HEK293 (cell line): ENCODE results near the gene FMNL1.

Experiments used
- CTCF ChIA-PET: fragments of 350-600 bp; formaldehyde crosslinking; extraction: SDS; loops from one replicate; lab custom pipeline; 2021; ENCODE audit warnings: antibody characterized with exemption; lab: Yijun Ruan, JAX
- POLR2A ChIA-PET: fragments of 300-600 bp; formaldehyde crosslinking; extraction: SDS; loops from one replicate; lab custom pipeline; 2020; ENCODE audit warnings: antibody characterized with exemption, inconsistent platforms; lab: Yijun Ruan, JAX
- H3K27ac ChIP-seq: fragments of 200-500 bp; sonication (Bioruptor generic); 2 replicates; pipeline ENCODE4 v1.5.1; 2014; ENCODE audit warnings: low read depth, low read length, control low read depth, inconsistent platforms; ENCODE audit errors: extremely low read depth
- H3K36me3 ChIP-seq, 2 experiments: fragments of 200-500 bp in 1 of 2; sonication (Bioruptor generic) in 1 of 2; 1 replicate in 1 of 2; 2 replicates in 1 of 2; pipeline ENCODE4 v1.5.1; 2014 to 2017; ENCODE audit warnings: inconsistent platforms in 2 of 2, low read length in 2 of 2; ENCODE audit not compliant: control insufficient read depth in 2 of 2, insufficient read depth in 1 of 2
- H3K4me1 ChIP-seq: fragments of 200-500 bp; sonication (Bioruptor generic); 2 replicates; pipeline ENCODE4 v1.5.1; 2014; ENCODE audit warnings: mild to moderate bottlenecking, low read length, inconsistent platforms; ENCODE audit not compliant: control insufficient read depth, insufficient read depth
- H3K4me3 ChIP-seq: 2 replicates; pipeline ENCODE4 v1.5.1; 2011; ENCODE audit warnings: low read depth, mild to moderate bottlenecking, control low read depth, low read length, moderate library complexity
- H3K9me3 ChIP-seq: fragments of 200-500 bp; sonication (Bioruptor generic); 2 replicates; pipeline ENCODE4 v1.5.1; 2014; ENCODE audit warnings: low read depth, low read length, inconsistent platforms; ENCODE audit not compliant: control insufficient read depth, insufficient read depth
- MEIS1 ChIP-seq: sonication (generic); formaldehyde crosslinking; IDR thresholded peaks from 2 replicates; pipeline ENCODE4 v1.8.1; 2022; ENCODE audit warnings: missing genetic modification reagents, mild to moderate bottlenecking, borderline replicate concordance
- SCRT2 ChIP-seq: fragments of 450-650 bp; formaldehyde crosslinking; IDR thresholded peaks from 2 replicates; pipeline ENCODE4 v1.5.1; 2016; ENCODE audit warnings: missing biosample characterization, missing genetic modification characterization
- ZNF174 ChIP-seq: fragments of 450-650 bp; formaldehyde crosslinking; IDR thresholded peaks from 2 replicates; pipeline ENCODE4 v1.5.0; 2017; ENCODE audit warnings: missing biosample characterization, mild to moderate bottlenecking, missing genetic modification characterization
- ZNF184 ChIP-seq: fragments of 450-650 bp; IDR thresholded peaks from 2 replicates; pipeline ENCODE4 v1.5.1; 2018; ENCODE audit warnings: missing biosample characterization, mild to moderate bottlenecking, missing genetic modification characterization
- ZNF2 ChIP-seq: fragments of 450-650 bp; formaldehyde crosslinking; IDR thresholded peaks from 2 replicates; pipeline ENCODE4 v1.5.1; 2016; ENCODE audit warnings: missing biosample characterization, missing genetic modification characterization
- ZNF37A ChIP-seq: fragments of 450-650 bp; IDR thresholded peaks from 2 replicates; pipeline ENCODE4 v1.5.1; 2018; ENCODE audit warnings: missing biosample characterization, missing genetic modification characterization
- ZNF394 ChIP-seq: fragments of 450-650 bp; formaldehyde crosslinking; IDR thresholded peaks from 2 replicates; pipeline ENCODE4 v1.5.1; 2016; ENCODE audit warnings: missing biosample characterization, missing genetic modification characterization, mild to moderate bottlenecking, moderate library complexity, borderline replicate concordance
- ZNF423 ChIP-seq: fragments of 450-650 bp; formaldehyde crosslinking; IDR thresholded peaks from 2 replicates; pipeline ENCODE4 v1.5.1; 2016; ENCODE audit warnings: missing biosample characterization, missing genetic modification characterization
- ZNF473 ChIP-seq: fragments of 450-650 bp; formaldehyde crosslinking; IDR thresholded peaks from 2 replicates; pipeline ENCODE4 v1.5.1; 2017; ENCODE audit warnings: missing biosample characterization, missing genetic modification characterization
- ZNF501 ChIP-seq: fragments of 450-650 bp; formaldehyde crosslinking; IDR thresholded peaks from 2 replicates; pipeline ENCODE4 v1.5.1; 2016; ENCODE audit warnings: missing biosample characterization, missing genetic modification characterization
- ZNF626 ChIP-seq: fragments of 450-650 bp; sonication (Bioruptor Pico); formaldehyde crosslinking; IDR thresholded peaks from 2 replicates; pipeline ENCODE4 v1.5.1; 2018; ENCODE audit warnings: missing biosample characterization, missing genetic modification characterization, inconsistent platforms
- ZNF677 ChIP-seq: fragments of 450-650 bp; IDR thresholded peaks from 2 replicates; pipeline ENCODE4 v1.5.0; 2018; ENCODE audit warnings: missing biosample characterization, mild to moderate bottlenecking, missing genetic modification characterization, moderate library complexity
- ZNF707 ChIP-seq: fragments of 450-650 bp; formaldehyde crosslinking; IDR thresholded peaks from 2 replicates; pipeline ENCODE4 v1.5.1; 2016; ENCODE audit warnings: missing biosample characterization, missing genetic modification characterization
- ZNF76 ChIP-seq: fragments of 450-650 bp; formaldehyde crosslinking; IDR thresholded peaks from 2 replicates; pipeline ENCODE4; 2016; ENCODE audit warnings: low read depth, missing biosample characterization, missing genetic modification characterization, borderline replicate concordance
- ZSCAN16 ChIP-seq: fragments of 450-650 bp; formaldehyde crosslinking; IDR thresholded peaks from 2 replicates; pipeline ENCODE4 v1.5.1; 2016; ENCODE audit warnings: missing biosample characterization, missing genetic modification characterization
- TF ChIP-seq, protein P1 (sequence below): fragments of 450-650 bp; formaldehyde crosslinking; IDR thresholded peaks from 2 replicates; pipeline ENCODE4 v1.5.1; 2017; ENCODE audit warnings: missing biosample characterization, missing genetic modification characterization
- TF ChIP-seq, protein P2 (sequence below): fragments of 450-650 bp; formaldehyde crosslinking; IDR thresholded peaks from 2 replicates; pipeline ENCODE4 v1.5.1; 2017; ENCODE audit warnings: missing biosample characterization, missing genetic modification characterization
- TF ChIP-seq, protein P3 (sequence below): fragments of 450-650 bp; formaldehyde crosslinking; conservative IDR thresholded peaks from 2 replicates; pipeline ENCODE4 v1.5.1; 2016; ENCODE audit warnings: low read depth, missing biosample characterization, missing genetic modification characterization
- TF ChIP-seq, protein P4 (sequence below): fragments of 450-650 bp; formaldehyde crosslinking; IDR thresholded peaks from 2 replicates; pipeline ENCODE4; 2016; ENCODE audit warnings: missing biosample characterization, missing genetic modification characterization
- TF ChIP-seq, protein P5 (sequence below): fragments of 450-650 bp; formaldehyde crosslinking; IDR thresholded peaks from 2 replicates; pipeline ENCODE4 v1.5.1; 2016; ENCODE audit warnings: missing biosample characterization, missing genetic modification characterization
- TF ChIP-seq, protein P6 (sequence below): fragments of 450-650 bp; formaldehyde crosslinking; IDR thresholded peaks from 2 replicates; pipeline ENCODE4 v1.5.1; 2016; ENCODE audit warnings: missing biosample characterization, missing genetic modification characterization

FMNL1 gene

DNA sequence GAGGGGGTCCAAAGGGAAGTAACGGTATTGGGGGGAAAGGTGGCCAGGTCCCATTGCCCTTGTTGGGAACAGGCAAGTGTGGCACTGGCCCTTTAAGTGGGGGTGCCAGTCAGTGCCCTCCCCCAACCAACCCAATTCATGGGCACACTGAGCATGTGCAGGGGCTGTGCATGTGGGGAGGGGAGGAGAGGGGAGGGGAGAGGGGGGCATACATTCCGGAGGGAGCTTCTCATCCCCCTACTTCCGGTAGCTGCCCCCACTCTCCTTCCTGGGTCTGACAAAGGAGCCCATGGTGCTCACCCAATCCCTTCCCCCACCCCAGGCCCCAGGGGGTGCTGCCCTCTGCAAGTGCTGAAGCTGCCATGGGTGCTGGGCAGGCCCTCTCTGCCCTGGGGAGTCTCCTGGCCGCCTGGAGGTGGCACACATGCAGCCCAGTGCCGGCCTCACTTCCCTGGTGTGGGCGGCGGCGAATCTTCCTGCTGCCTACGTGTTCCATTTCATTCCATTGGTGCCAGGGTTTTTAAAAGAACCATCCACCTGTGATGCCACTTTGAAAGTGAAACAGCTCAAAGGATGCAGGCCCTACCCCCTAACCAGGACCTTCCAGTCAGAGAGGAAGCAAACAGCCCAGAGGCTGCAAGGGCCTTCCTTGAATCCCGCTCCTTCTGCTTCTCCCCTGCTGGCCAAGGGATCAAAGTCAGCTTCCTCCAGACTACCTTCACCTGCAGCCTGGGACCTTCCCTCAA, 49.0 kb upstream of the FMNL1 start:
- Histone ChIP-seq H3K4me3 (no peak overlapping the region), H3K36me3 (peaks cover 0 to 19% of the 10 kb centered on the region in 2 experiments; a peak in 1 of 3 replicates), H3K4me1 (peaks cover 23% of the 10 kb centered on the region), H3K9me3 (no peaks in the 10 kb centered on the region), H3K27ac (peak overlapping the region; percentile 34)
- POLR2A ChIA-PET, result interaction anchor here (0.6 to 5.6 kb wide), 6 partner anchors 10 to 44 kb away, joined by 3 to 86 read pairs (median 5); partner anchors contain the start of genes HEXIM1 and HEXIM2
- CTCF ChIA-PET, result interaction anchor here (0.6 to 3.5 kb wide), 10 partner anchors 12 to 43 kb away, joined by 3 to 37 read pairs (median 6); partner anchors contain the start of genes ACBD4 and HEXIM2
- no peak for TF ChIP-seq ZNF174
- TF ChIP-seq, protein P1, sequence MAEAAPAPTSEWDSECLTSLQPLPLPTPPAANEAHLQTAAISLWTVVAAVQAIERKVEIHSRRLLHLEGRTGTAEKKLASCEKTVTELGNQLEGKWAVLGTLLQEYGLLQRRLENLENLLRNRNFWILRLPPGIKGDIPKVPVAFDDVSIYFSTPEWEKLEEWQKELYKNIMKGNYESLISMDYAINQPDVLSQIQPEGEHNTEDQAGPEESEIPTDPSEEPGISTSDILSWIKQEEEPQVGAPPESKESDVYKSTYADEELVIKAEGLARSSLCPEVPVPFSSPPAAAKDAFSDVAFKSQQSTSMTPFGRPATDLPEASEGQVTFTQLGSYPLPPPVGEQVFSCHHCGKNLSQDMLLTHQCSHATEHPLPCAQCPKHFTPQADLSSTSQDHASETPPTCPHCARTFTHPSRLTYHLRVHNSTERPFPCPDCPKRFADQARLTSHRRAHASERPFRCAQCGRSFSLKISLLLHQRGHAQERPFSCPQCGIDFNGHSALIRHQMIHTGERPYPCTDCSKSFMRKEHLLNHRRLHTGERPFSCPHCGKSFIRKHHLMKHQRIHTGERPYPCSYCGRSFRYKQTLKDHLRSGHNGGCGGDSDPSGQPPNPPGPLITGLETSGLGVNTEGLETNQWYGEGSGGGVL (tag by site-specific recombination), result peak; percentile 97
- TF ChIP-seq ZNF184 (tag by site-specific recombination), result no peak
- TF ChIP-seq, protein P2, sequence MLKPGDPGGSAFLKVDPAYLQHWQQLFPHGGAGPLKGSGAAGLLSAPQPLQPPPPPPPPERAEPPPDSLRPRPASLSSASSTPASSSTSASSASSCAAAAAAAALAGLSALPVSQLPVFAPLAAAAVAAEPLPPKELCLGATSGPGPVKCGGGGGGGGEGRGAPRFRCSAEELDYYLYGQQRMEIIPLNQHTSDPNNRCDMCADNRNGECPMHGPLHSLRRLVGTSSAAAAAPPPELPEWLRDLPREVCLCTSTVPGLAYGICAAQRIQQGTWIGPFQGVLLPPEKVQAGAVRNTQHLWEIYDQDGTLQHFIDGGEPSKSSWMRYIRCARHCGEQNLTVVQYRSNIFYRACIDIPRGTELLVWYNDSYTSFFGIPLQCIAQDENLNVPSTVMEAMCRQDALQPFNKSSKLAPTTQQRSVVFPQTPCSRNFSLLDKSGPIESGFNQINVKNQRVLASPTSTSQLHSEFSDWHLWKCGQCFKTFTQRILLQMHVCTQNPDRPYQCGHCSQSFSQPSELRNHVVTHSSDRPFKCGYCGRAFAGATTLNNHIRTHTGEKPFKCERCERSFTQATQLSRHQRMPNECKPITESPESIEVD, result no peak
- TF ChIP-seq ZNF707, result no peak
- TF ChIP-seq ZNF37A, result no peak
- TF ChIP-seq ZNF501 (tag by site-specific recombination), result 0 out of 2 replicates have a peak, but pooled peaks have one; percentile 18
- TF ChIP-seq ZNF2 (tag by site-specific recombination), result no peak
- TF ChIP-seq, protein P3, sequence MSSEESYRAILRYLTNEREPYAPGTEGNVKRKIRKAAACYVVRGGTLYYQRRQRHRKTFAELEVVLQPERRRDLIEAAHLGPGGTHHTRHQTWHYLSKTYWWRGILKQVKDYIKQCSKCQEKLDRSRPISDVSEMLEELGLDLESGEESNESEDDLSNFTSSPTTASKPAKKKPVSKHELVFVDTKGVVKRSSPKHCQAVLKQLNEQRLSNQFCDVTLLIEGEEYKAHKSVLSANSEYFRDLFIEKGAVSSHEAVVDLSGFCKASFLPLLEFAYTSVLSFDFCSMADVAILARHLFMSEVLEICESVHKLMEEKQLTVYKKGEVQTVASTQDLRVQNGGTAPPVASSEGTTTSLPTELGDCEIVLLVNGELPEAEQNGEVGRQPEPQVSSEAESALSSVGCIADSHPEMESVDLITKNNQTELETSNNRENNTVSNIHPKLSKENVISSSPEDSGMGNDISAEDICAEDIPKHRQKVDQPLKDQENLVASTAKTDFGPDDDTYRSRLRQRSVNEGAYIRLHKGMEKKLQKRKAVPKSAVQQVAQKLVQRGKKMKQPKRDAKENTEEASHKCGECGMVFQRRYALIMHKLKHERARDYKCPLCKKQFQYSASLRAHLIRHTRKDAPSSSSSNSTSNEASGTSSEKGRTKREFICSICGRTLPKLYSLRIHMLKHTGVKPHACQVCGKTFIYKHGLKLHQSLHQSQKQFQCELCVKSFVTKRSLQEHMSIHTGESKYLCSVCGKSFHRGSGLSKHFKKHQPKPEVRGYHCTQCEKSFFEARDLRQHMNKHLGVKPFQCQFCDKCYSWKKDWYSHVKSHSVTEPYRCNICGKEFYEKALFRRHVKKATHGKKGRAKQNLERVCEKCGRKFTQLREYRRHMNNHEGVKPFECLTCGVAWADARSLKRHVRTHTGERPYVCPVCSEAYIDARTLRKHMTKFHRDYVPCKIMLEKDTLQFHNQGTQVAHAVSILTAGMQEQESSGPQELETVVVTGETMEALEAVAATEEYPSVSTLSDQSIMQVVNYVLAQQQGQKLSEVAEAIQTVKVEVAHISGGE (tag by site-specific recombination), result peak; percentile 95
- no peak for TF ChIP-seq ZNF473 (tag by site-specific recombination)
- TF ChIP-seq ZSCAN16, result no peak
- TF ChIP-seq, protein P4, sequence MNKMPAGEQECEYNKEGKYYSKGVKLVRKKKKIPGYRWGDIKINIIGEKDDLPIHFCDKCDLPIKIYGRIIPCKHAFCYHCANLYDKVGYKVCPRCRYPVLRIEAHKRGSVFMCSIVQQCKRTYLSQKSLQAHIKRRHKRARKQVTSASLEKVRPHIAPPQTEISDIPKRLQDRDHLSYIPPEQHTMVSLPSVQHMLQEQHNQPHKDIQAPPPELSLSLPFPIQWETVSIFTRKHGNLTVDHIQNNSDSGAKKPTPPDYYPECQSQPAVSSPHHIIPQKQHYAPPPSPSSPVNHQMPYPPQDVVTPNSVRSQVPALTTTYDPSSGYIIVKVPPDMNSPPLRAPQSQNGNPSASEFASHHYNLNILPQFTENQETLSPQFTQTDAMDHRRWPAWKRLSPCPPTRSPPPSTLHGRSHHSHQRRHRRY (tag by site-specific recombination), result no peak
- TF ChIP-seq, protein P5, sequence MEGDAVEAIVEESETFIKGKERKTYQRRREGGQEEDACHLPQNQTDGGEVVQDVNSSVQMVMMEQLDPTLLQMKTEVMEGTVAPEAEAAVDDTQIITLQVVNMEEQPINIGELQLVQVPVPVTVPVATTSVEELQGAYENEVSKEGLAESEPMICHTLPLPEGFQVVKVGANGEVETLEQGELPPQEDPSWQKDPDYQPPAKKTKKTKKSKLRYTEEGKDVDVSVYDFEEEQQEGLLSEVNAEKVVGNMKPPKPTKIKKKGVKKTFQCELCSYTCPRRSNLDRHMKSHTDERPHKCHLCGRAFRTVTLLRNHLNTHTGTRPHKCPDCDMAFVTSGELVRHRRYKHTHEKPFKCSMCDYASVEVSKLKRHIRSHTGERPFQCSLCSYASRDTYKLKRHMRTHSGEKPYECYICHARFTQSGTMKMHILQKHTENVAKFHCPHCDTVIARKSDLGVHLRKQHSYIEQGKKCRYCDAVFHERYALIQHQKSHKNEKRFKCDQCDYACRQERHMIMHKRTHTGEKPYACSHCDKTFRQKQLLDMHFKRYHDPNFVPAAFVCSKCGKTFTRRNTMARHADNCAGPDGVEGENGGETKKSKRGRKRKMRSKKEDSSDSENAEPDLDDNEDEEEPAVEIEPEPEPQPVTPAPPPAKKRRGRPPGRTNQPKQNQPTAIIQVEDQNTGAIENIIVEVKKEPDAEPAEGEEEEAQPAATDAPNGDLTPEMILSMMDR (tag by site-specific recombination), result 0 out of 2 replicates have a peak, but pooled peaks have one; percentile 41
- TF ChIP-seq ZNF76 (tag by site-specific recombination), result no peak
- TF ChIP-seq MEIS1 (CRISPR knock-in tag), result no peak
- TF ChIP-seq ZNF423 (tag by site-specific recombination), result peak; percentile 96
- no peak for TF ChIP-seq SCRT2 (tag by site-specific recombination)
- TF ChIP-seq ZNF677, result no peak
- no peak for TF ChIP-seq ZNF626 (tag by site-specific recombination)
- TF ChIP-seq, protein P6, sequence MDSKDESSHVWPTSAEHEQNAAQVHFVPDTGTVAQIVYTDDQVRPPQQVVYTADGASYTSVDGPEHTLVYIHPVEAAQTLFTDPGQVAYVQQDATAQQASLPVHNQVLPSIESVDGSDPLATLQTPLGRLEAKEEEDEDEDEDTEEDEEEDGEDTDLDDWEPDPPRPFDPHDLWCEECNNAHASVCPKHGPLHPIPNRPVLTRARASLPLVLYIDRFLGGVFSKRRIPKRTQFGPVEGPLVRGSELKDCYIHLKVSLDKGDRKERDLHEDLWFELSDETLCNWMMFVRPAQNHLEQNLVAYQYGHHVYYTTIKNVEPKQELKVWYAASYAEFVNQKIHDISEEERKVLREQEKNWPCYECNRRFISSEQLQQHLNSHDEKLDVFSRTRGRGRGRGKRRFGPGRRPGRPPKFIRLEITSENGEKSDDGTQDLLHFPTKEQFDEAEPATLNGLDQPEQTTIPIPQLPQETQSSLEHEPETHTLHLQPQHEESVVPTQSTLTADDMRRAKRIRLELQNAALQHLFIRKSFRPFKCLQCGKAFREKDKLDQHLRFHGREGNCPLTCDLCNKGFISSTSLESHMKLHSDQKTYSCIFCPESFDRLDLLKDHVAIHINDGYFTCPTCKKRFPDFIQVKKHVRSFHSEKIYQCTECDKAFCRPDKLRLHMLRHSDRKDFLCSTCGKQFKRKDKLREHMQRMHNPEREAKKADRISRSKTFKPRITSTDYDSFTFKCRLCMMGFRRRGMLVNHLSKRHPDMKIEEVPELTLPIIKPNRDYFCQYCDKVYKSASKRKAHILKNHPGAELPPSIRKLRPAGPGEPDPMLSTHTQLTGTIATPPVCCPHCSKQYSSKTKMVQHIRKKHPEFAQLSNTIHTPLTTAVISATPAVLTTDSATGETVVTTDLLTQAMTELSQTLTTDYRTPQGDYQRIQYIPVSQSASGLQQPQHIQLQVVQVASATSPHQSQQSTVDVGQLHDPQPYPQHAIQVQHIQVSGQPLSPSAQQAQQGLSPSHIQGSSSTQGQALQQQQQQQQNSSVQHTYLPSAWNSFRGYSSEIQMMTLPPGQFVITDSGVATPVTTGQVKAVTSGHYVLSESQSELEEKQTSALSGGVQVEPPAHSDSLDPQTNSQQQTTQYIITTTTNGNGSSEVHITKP (tag by site-specific recombination), result no peak
- TF ChIP-seq ZNF394 (tag by site-specific recombination), result peak; percentile 22; the same call in 1 of the 2 replicates
